CD1c-positive myeloid dendritic cell (primary cell): Measurements from ENCODE around the gene POMP.
"Not testable (repeated sequence)": the region's sequence is repeated elsewhere in the genome, so short reads cannot be mapped to it uniquely, and the experiment has no call there.

Experiments used
- DNase-seq: peaks from one replicate; pipeline ENCODE4 v3.0.0-alpha.2; 2016; ENCODE audit errors: extremely low spot score

POMP gene

GRCh38 chr13:28693605-28694491 lies 34.9 kb downstream of the POMP start:
- not testable (repeated sequence) for DNase-seq

- no peak for DNase-seq
Observed at GRCh38 chr13:28697441-28697840, 38.5 kb downstream of the POMP start.

- no peak for DNase-seq
Observed at GRCh38 chr13:28699246-28699645, 40.3 kb downstream of the POMP start.

GRCh38 chr13:28704282-28704681 lies 45.4 kb downstream of the POMP start:
- DNase-seq, result no peak

GRCh38 chr13:28704919-28705318 lies 46.0 kb downstream of the POMP start:
- peak; percentile 81 for DNase-seq

- DNase-seq, result no peak
Observed at GRCh38 chr13:28705461-28706083, 46.6 kb downstream of the POMP start.

GRCh38 chr13:28707629-28708427 lies 48.9 kb downstream of the POMP start:
- DNase-seq, result peak; percentile 94

- DNase-seq, result no peak
Observed at GRCh38 chr13:28710161-28710560, 51.2 kb downstream of the POMP start.

- DNase-seq, result no peak
Observed at GRCh38 chr13:28714651-28715050, 55.7 kb downstream of the POMP start.

GRCh38 chr13:28716511-28716910 lies 57.6 kb downstream of the POMP start:
- peak; percentile 43 for DNase-seq

GRCh38 chr13:28717170-28717569 lies 58.2 kb downstream of the POMP start:
- DNase-seq, result no peak

- DNase-seq, result peak; percentile 75
Observed at GRCh38 chr13:28718196-28718542, 59.2 kb downstream of the POMP start.

GRCh38 chr13:28718543-28719226 lies 59.8 kb downstream of the POMP start, which contains the start of gene SLC46A3:
Gene SLC46A3 (minus strand): TSS chr13:28718970. CDS start chr13:28717998, 972 bp downstream.
- DNase-seq, result peak; percentile 97

GRCh38 chr13:28719227-28720055 lies 60.5 kb downstream of the POMP start:
- DNase-seq, result no peak

- no peak for DNase-seq
Observed at GRCh38 chr13:28723806-28724205, 64.9 kb downstream of the POMP start.

- no peak for DNase-seq
Observed at GRCh38 chr13:28725046-28725610, 66.2 kb downstream of the POMP start.
